Gastroesophageal sphincter (tissue), 4 donors: ENCODE measurements around the gene GLT8D1. TPM values are rescaled to one million over a fixed set of nuclear protein-coding genes. Genes with fewer than 3 reads are reported as not detected.

Experiments
- ATAC-seq: fragments of 150-250 bp; one replicate; pipeline ENCODE4 v1.9.1; 2016; ENCODE audit warnings: mild to moderate bottlenecking, moderate library complexity
- H3K27ac ChIP-seq, 4 donors: fragments of 200-600 bp; sonication (generic) in 3 of 4; 1 replicate in 3 of 4; 2 replicates in 1 of 4; pipeline ENCODE4 v1.5.1; 2016 to 2019
- H3K27me3 ChIP-seq: fragments of 200-600 bp; sonication (generic); one replicate; pipeline ENCODE4 v1.5.1; 2019
- H3K36me3 ChIP-seq, 2 donors: fragments of 200-600 bp; sonication (generic); one replicate each; pipeline ENCODE4 v1.5.1; 2019; ENCODE audit warnings: control low read depth in 1 of 2
- H3K4me1 ChIP-seq, 3 donors: fragments of 200-600 bp; sonication (generic); 1 replicate in 2 of 3; 2 replicates in 1 of 3; pipeline ENCODE4 v1.5.1; 2016 to 2019; ENCODE audit warnings: control low read depth in 2 of 3
- H3K4me3 ChIP-seq, 2 donors: fragments of 200-600 bp; sonication (generic); one replicate each; pipeline ENCODE4 v1.5.1; 2019; ENCODE audit warnings: mild to moderate bottlenecking in 1 of 2, moderate library complexity in 1 of 2
- H3K9me3 ChIP-seq, 3 donors: fragments of 200-600 bp; sonication (generic); one replicate each; pipeline ENCODE4 v1.5.1; 2017 to 2019; ENCODE audit warnings: control low read depth in 2 of 3
- EP300 ChIP-seq: sonication (generic); formaldehyde crosslinking; IDR thresholded peaks from one replicate; pipeline ENCODE4 v1.6.1; 2017; ENCODE audit warnings: antibody characterized with exemption, mild to moderate bottlenecking
- POLR2A ChIP-seq, 2 donors: fragments of 450-650 bp; IDR thresholded peaks; one replicate each; pipeline ENCODE4 v1.6.1; 2017; ENCODE audit warnings: antibody characterized with exemption in 2 of 2, mild to moderate bottlenecking in 2 of 2, moderate library complexity in 1 of 2
- POLR2AphosphoS5 ChIP-seq: sonication (generic); formaldehyde crosslinking; IDR thresholded peaks from one replicate; pipeline ENCODE4 v1.6.1; 2017; ENCODE audit warnings: antibody characterized with exemption
- WGBS, 2 donors: methylation state at CpG; one replicate each; pipeline ENCODE4 v1.1.5; 2018; ENCODE audit warnings: low coverage in 1 of 2; 5-methylcytosine and 5-hydroxymethylcytosine counted together
- total RNA-seq, 4 donors: library from RNA; depleted of rRNA; stranded (reverse); fragments of >200 nt; gene quantifications; one replicate each; pipeline ENCODE4 v1.1.0, GENCODE V29; 2016
- TF ChIP-seq, protein P1 (sequence below), 4 experiments: fragments of 200-600 bp in 2 of 4; fragments of 450-650 bp in 2 of 4; sonication (generic) in 1 of 4; IDR thresholded peaks; one replicate each; pipeline ENCODE4 v1.5.1; 2017 to 2019; ENCODE audit warnings: antibody characterized with exemption in 4 of 4, mild to moderate bottlenecking in 2 of 4, moderate library complexity in 2 of 4

The GLT8D1 gene
- total RNA-seq, 4 donors from 2014 or later: 36.9 to 57.7 (median 48.6) TPM

DNA sequence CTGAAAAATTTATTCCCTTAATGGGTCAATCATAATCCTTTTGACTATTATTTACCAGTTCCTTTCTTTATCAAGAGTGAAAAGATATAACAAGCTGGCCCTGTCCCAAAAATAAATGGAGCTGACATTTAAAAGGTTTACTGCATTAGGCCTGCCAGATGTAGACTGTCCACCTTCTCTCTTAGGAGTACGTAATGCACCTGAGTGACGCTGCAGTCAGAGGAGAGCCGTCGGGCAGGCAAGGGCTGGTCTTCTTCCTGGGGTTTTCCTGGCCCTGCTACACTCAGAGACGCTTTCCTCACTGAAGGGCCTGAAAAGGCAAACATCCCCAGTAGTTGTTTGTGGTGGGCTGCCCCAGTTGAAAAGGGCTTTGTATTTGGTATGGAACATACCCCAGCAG, 37.6 kb upstream of the GLT8D1 start:
- H3K27ac ChIP-seq: no peak overlapping the region
- no peaks in the 10 kb centered on the region for H3K9me3 ChIP-seq
- no peaks in the 10 kb centered on the region for H3K4me1 ChIP-seq
- TF ChIP-seq, protein P1, sequence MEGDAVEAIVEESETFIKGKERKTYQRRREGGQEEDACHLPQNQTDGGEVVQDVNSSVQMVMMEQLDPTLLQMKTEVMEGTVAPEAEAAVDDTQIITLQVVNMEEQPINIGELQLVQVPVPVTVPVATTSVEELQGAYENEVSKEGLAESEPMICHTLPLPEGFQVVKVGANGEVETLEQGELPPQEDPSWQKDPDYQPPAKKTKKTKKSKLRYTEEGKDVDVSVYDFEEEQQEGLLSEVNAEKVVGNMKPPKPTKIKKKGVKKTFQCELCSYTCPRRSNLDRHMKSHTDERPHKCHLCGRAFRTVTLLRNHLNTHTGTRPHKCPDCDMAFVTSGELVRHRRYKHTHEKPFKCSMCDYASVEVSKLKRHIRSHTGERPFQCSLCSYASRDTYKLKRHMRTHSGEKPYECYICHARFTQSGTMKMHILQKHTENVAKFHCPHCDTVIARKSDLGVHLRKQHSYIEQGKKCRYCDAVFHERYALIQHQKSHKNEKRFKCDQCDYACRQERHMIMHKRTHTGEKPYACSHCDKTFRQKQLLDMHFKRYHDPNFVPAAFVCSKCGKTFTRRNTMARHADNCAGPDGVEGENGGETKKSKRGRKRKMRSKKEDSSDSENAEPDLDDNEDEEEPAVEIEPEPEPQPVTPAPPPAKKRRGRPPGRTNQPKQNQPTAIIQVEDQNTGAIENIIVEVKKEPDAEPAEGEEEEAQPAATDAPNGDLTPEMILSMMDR (IDR thresholded peaks at IDR 0.05): no peak
- ATAC-seq: no peak
- no peaks in the 10 kb centered on the region for H3K27me3 ChIP-seq
- peaks cover 0 to 99% of the 10 kb centered on the region in 2 donors for H3K36me3 ChIP-seq
- WGBS, 2 donors: 75% methylated on average over 4 of the region's 5 CpGs; no CpG with 5 or more reads in 1 of the 2 donors
- no peak overlapping the region for H3K4me3 ChIP-seq

DNA sequence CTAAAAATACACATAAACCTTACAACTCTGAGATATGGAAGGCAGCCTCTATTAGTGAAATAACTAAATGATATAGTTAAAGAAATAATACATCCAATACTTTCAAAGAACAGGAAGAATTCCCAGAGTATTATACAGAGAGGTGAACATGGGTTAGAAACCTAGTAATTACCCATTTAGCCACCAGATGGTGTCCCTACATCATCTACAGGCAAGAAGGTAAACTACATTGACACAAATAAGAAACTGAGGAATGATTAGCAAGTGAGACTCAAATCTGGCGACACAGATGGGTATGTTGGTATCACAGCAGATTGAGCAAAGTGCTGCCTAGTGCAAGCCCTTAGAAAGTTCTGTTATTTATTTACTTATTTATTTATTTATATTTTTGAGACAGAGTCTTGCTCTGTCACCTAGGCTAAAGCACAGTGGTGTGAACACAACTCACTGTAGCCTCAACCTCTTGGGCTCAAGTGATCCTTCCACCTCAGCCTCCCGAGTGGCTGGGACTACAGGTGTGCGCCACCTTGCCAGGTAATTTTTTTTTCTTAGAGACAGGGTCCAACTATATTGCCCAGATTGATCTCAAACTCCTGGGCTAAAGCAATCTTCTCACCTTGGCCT, 36.9 kb upstream of the GLT8D1 start:
- 44 to 80% methylated on average over 1 to 3 of the region's 3 CpGs for WGBS, 2 donors
- H3K36me3 ChIP-seq: peaks cover 0 to 99% of the 10 kb centered on the region in 2 donors
- no peak overlapping the region for H3K4me3 ChIP-seq
- H3K4me1 ChIP-seq: no peaks in the 10 kb centered on the region
- TF ChIP-seq POLR2AphosphoS5 (no peak), POLR2A (IDR thresholded peaks at IDR 0.05) (no peak), EP300 (no peak)
- TF ChIP-seq, protein P1 (IDR thresholded peaks at IDR 0.05): peak; percentile 23 to 52 (median 37)
- no peak overlapping the region for H3K27ac ChIP-seq
- ATAC-seq: no peak
- no peaks in the 10 kb centered on the region for H3K27me3 ChIP-seq
- H3K9me3 ChIP-seq: no peaks in the 10 kb centered on the region

GRCh38 chr3:52739730-52740129, 34.1 kb upstream of the GLT8D1 start:
- 67 to 75% methylated on average over 1 of the region's 1 CpG for WGBS, 2 donors
- no peak overlapping the region for H3K4me3 ChIP-seq
- H3K27me3 ChIP-seq: no peaks in the 10 kb centered on the region
- ATAC-seq: no peak
- no peaks in the 10 kb centered on the region for H3K9me3 ChIP-seq
- no peak overlapping the region for H3K27ac ChIP-seq
- H3K36me3 ChIP-seq: peaks cover 0 to 99% of the 10 kb centered on the region in 2 donors
- no peaks in the 10 kb centered on the region for H3K4me1 ChIP-seq
- no peak for TF ChIP-seq POLR2AphosphoS5
- TF ChIP-seq, protein P1 (IDR thresholded peaks at IDR 0.05): no peak
- TF ChIP-seq EP300: no peak
- TF ChIP-seq POLR2A (IDR thresholded peaks at IDR 0.05): no peak

- Histone ChIP-seq H3K4me1 (no peaks in the 10 kb centered on the region), H3K9me3 (peaks cover 0 to 4% (median 0%) of the 10 kb centered on the region in 3 donors), H3K27ac (no peak overlapping the region), H3K36me3 (peaks cover 0 to 99% of the 10 kb centered on the region in 2 donors), H3K27me3 (no peaks in the 10 kb centered on the region), H3K4me3 (no peak overlapping the region)
- TF ChIP-seq POLR2A (IDR thresholded peaks at IDR 0.05): no peak
- TF ChIP-seq EP300: no peak
- TF ChIP-seq, protein P1 (IDR thresholded peaks at IDR 0.05): no peak
- TF ChIP-seq POLR2AphosphoS5: no peak
- ATAC-seq: no peak
- 85 to 88% methylated on average over 9 to 10 of the region's 10 CpGs for WGBS, 2 donors
Observed at GRCh38 chr3:52733256-52733891, 27.8 kb upstream of the GLT8D1 start.

DNA sequence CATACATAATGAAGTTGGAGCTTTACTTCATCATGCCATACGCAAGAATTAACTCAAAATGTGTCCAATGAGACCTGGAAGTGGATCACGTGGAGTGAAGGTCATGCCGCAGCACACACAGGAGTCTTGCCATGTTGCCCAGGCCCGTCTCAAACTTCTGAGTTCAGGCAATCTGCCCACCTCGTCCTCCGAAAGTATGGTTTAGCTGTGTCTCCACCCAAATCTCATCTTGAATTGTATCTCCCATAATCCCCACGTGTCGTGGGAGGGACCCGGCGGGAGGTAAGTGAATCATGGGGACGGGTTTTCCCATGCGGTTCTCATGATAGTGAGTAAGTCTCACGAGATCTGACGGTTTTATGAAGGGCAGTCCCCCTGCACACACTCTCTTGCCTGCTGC, 26.0 kb upstream of the GLT8D1 start:
- H3K27me3 ChIP-seq: no peaks in the 10 kb centered on the region
- WGBS, 2 donors: 33 to 85% methylated on average over 2 to 12 of the region's 14 CpGs
- H3K4me1 ChIP-seq: no peaks in the 10 kb centered on the region
- TF ChIP-seq, protein P1 (IDR thresholded peaks at IDR 0.05): no peak
- TF ChIP-seq POLR2AphosphoS5 (no peak), EP300 (no peak), POLR2A (IDR thresholded peaks at IDR 0.05) (no peak)
- peaks cover 0 to 89% of the 10 kb centered on the region in 2 donors for H3K36me3 ChIP-seq
- H3K9me3 ChIP-seq: peaks cover 0 to 4% (median 0%) of the 10 kb centered on the region in 3 donors
- ATAC-seq: no peak
- H3K27ac ChIP-seq: no peak overlapping the region
- H3K4me3 ChIP-seq: no peak overlapping the region
